ENCODE data around the gene CACNA1G.

The CACNA1G gene

DNA sequence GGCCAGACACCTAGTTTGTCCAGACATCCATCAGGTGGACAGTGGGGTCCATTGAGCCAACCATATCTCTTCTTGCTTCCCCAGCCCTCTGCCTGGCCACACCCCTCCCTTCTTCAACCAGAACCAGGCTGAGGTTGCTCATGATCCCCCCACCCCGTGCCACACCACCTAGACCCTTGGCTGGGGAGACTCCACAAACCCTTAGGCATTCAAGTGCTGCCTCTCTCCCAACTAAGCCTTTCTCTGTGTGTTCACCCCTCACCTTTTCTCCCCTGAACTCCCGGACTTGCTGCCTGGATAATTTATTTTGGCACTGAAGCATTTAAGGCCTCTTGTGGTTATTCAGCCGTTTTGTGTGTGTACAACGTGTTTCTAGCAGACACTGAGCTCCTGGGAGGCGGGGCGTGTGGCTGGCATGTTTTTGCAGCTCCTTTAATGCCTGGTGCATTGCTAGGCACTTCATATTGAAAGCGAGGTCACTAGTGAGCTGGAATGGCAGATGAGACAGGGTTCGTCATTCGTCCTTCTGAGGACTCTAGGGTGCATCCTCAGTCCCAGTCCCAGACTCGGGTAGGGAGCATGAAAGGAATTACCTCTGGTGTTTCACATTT lies 28.7 kb downstream of the CACNA1G start:
- no peak for DNase-seq

DNA sequence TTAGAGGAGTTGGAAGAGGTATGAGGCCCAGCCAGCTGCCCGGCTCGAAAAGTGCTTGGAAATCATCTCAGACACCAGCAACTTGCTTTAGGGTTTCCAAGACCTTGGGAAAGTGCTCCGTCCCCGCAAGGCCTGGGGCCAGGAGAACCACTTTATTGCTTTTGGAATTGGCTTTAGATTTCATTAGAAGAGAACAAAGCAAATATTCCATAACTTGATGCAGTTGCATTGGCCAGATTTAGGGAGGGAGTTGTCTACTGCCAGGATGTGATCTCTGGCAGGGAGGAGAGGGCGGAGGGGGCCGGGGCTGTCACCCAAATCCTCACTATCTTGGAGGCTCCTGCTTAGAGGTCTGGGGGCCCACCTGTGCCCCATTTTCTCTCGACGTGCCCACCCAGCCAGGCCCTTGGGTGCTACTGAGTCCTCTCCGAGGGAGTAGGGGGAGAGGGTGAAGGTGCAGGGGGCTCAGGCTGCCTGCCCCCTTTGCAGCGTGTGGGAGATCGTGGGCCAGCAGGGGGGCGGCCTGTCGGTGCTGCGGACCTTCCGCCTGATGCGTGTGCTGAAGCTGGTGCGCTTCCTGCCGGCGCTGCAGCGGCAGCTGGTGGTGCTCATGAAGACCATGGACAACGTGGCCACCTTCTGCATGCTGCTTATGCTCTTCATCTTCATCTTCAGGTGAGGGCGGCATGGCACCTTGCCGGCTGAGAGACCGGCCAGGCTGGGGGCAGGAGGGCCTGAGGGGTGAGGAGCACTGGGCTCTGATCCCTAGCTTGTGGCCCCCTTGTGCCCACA lies 30.6 kb downstream of the CACNA1G start:
- DNase-seq, result no peak

- DNase-seq, result no peak
Observed at GRCh38 chr17:50593321-50593720, 32.8 kb downstream of the CACNA1G start.

GRCh38 chr17:50594128-50594823 lies 33.8 kb downstream of the CACNA1G start:
- peak; percentile 43 to 50 for DNase-seq

- DNase-seq, result no peak
Observed at GRCh38 chr17:50594892-50595291, 34.4 kb downstream of the CACNA1G start.

GRCh38 chr17:50596191-50597037 lies 35.9 kb downstream of the CACNA1G start:
- DNase-seq, result no peak

- DNase-seq, result no peak
Observed at GRCh38 chr17:50598487-50598886, 38.0 kb downstream of the CACNA1G start.

- no peak for DNase-seq
Observed at GRCh38 chr17:50599606-50600005, 39.1 kb downstream of the CACNA1G start.

DNA sequence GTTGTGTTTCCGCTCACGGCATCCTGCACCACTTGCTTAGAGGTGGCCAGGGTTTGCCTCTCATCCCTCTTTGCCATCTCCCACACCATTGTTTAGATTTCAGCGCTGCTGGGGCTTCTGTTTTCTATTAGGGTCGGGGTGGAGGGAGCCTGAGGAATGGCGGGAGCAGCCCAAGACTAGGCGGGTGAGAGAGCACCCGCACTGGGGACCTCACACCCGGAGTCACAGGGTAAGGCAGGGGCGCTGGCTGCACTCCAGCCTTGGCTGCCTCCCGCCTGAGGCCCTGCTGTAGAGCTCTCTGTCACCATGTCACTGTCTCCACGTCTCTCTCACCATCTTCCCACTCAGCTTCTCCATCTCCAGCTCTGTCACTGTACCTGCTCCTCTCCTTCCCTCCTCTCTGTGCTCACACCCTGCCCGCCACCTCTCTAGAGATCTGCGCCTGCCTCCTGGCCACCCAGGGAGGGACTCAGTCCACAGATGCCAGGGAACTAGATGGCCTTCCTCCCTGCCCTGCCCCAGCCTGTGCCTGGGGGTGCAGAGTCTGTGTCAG lies 41.4 kb downstream of the CACNA1G start:
- DNase-seq, result no peak

GRCh38 chr17:50602836-50603235 lies 42.3 kb downstream of the CACNA1G start:
- DNase-seq, result no peak

DNA sequence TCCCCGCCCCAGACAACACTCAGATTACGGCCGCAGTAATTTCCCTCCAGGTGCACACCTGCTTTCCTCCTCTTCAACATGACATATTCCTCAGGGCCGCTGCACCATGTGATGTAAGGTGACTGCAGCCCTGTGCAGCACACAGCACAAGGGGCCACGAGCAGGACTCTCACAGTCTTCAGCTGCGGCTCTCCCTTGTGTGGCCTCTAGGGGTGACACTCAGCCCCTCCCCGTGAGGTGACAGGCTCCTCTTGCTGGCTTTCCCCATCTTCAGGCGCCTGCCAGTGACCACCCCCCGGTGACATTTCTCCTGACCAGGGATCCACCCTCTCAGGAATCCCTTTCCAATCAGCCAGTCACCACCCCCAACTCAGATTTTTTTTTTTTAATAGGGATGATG lies 42.8 kb downstream of the CACNA1G start:
- DNase-seq, result no peak

GRCh38 chr17:50604513-50604912 lies 44.0 kb downstream of the CACNA1G start:
- no peak for DNase-seq

DNA sequence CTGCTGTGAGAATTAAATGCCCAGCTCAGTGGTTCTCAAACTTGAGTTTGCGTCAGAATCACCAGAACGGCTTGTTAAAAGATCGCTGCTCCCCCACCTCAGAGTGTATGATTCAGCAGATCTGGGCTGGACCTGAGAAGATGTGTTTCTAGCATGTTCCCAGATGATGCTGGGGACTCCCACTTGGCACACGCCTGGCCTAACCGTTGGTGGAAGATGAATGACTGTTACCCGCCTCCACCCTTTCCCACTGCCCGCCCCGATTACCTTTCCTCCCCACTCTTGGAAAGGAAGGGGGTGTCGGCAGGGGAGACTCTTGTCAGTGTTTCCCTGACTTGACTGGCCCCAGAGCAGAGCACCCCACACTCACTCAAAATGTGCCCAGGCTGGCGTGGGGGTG lies 44.9 kb downstream of the CACNA1G start:
- no peak for DNase-seq

- DNase-seq, result peak; percentile 44 to 62
Observed at GRCh38 chr17:50607522-50608175, 47.1 kb downstream of the CACNA1G start.

GRCh38 chr17:50608700-50609379 lies 48.3 kb downstream of the CACNA1G start:
- DNase-seq, result no peak

DNA sequence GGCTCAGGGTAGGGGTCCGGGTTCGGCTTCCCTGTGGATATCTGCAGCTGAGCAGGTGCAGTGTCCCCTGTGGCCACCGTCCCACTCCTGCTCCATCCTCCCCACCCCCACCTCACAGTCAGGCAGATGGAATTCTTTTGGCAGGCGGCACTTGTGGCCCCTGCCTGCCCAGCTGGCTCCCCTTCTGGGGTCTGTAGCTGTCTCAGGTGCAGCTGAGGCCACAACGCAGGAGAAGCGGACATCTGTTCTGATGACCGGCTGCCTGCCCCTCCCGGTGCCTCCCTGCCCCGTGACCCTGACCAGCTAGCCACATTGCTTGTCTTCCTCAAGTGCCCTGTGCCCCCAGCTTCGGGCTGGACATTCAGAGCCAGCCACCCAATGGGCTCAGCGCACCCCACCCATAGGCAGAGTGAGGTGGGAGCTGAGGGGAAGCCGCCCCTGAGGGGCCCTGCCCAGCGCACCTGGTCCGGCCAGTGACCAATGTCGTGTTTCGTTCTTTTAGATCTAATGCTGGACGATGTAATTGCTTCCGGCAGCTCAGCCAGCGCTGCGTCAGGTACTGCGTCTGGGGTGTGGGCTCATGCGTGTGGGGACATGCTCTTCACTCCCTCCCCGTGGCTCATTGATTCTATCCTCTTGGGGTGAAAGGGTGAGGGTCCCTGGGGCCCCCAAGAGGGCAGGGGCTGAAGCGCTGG lies 49.0 kb downstream of the CACNA1G start:
- no peak for DNase-seq

- DNase-seq, result no peak
Observed at GRCh38 chr17:50611634-50612033, 51.1 kb downstream of the CACNA1G start.

GRCh38 chr17:50612281-50612680 lies 51.8 kb downstream of the CACNA1G start:
- no peak for DNase-seq

GRCh38 chr17:50613007-50613992 lies 52.8 kb downstream of the CACNA1G start:
- DNase-seq, result no peak

Measured in inflammatory macrophage (primary cell).